Measurements from ENCODE around the gene ZNF700.
A peak's percentile ranks its signal among the peaks of the same experiment; 100 is the strongest.
"Not testable (repeated sequence)": the region's sequence is repeated elsewhere in the genome, so short reads cannot be mapped to it uniquely, and the experiment has no call there.

The ZNF700 gene

DNA sequence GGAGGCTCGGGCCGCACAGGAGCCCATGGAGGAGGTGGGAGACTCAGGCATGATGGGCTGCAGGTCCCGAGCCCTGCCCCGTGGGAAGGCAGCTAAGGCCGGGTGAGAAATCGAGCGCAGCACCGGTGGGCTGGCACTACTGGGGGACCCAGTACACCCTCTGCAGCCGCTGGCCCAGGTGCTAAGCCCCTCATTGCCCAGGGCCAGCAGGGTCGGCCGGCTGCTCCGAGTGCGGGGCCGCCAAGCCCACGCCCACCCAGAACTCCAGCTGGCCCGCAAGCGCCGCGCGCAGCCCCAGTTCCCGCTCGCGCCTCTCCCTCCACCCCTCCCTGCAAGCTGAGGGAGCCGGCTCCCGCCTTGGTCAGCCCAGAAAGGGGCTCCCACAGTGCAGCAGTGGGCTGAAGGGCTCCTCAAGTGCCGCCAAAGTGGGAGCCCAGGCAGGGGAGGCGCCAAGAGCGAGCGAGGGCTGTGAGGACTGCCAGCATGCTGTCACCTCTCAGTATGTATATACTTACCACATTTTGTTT, 16.5 kb downstream of the ZNF700 start:
- not testable (repeated sequence) for FAIRE-seq

DNA sequence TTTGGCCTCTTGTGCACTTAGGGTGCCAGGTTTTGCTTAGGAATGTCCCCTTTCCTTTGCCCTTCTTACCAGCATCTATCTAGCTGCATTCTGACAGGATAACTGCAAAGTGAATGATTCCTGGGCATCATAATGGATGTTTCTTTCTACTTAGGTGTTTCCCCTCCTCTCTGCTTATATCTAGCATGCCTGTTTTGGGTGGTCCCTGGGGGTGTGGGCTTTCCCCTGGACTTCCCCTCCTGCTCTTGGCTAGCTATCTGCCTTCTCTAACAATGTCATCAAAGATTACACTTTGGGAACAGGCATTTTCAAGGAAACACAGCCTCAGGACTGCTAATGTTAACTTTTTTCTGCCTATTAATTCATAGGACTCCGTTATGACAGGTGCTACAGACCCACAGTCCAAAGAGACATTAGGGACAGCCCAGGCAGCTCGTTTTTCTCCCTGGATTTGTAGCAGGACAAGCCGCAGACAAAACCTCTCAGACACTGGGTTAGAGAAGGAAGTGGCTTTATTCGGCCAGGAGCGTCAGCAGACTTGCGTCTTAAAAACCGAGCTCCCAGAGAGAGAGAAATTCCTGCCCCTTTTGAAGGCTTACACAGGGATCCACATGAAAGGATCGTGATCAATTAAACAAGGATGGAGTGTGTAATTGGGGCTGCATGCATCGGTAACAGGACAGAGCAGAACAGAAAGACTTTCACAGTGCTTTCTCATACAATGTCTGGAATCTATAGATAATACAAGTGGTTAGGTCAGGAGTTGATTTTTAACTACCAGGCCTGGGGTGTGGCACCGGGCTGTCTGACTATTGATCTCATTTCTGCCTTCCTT, 17.3 kb downstream of the ZNF700 start:
- FAIRE-seq: no peak

DNA sequence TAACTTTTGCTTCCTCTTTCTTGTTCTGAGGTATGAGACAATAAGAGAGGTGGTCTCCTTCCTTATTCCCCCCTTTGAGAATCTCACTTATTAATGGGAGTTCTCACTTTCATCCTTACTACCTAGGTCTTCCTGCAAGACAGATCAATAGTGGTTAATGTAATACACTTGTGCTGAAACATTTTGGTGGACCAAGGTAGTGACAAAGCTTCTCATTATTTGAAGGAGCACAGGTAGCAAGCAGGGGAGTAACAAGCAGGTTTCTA, 17.9 kb downstream of the ZNF700 start:
- no peak for FAIRE-seq

DNA sequence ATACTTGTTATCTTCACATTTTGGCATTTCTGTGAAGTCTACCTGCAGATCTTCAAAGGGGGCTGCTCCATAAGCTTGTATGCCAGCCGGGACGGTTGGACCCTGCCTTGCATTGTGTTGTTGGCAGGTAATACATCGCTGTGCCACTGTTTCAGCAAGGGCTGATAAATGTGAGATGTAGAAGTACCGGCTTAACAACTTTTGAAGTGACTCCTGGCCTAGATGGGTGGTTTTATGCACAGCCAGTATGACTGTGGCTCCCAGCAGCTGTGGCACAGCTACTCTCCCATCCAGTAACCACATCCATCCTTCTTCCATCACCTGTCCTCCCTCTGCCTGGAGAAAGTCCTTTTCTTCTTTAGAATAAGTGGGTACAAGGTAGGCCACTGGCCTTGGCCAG, 19.7 kb downstream of the ZNF700 start:
- no peak for FAIRE-seq

DNA sequence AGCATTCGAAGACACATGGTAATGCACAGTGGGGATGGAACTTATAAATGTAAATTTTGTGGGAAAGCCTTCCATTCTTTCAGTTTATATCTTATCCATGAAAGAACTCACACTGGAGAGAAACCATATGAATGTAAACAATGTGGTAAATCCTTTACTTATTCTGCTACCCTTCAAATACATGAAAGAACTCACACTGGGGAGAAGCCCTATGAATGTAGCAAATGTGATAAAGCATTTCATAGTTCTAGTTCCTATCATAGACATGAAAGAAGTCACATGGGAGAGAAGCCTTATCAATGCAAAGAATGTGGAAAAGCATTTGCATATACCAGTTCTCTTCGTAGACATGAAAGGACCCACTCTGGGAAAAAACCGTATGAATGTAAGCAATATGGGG, 23.7 kb downstream of the ZNF700 start:
- FAIRE-seq: no peak

DNA sequence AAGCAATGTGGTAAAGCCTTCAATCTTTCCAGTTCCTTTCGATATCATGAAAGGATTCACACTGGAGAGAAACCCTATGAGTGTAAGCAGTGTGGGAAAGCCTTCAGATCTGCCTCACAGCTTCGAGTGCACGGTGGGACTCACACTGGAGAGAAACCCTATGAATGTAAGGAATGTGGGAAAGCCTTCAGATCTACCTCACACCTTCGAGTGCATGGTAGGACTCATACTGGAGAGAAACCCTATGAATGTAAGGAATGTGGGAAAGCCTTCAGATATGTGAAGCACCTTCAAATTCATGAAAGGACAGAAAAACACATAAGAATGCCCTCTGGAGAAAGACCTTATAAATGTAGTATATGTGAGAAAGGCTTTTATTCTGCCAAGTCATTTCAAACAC, 24.3 kb downstream of the ZNF700 start:
- no peak for FAIRE-seq

DNA sequence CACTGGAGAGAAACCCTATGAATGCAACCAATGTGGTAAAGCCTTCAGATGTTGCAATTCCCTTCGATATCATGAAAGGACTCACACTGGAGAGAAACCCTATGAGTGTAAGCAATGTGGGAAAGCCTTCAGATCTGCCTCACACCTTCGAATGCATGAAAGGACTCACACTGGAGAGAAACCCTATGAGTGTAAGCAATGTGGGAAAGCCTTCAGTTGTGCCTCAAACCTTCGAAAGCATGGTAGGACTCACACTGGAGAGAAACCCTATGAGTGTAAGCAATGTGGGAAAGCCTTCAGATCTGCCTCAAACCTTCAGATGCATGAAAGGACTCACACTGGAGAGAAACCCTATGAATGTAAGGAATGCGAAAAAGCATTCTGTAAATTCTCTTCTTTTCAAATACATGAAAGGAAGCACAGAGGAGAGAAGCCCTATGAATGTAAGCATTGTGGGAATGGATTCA, 24.7 kb downstream of the ZNF700 start:
- FAIRE-seq: not testable (repeated sequence)

DNA sequence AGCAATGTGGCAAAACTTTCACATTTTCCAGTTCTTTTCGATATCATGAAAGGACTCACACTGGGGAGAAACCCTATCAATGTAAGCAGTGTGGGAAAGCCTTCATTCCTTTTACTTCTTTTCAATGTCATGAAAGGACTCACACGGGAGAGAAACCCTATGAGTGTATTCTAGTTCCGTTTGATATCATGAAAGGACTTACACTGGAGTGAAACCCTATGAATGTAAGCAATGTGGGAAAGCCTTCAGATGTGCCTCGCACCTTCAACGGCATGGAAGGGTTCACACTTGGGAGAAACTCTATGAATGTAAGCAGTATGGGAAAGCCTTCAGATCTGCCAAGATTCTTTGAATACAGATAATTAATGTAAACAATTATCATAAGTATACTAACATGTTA, 25.4 kb downstream of the ZNF700 start:
- no peak for FAIRE-seq

DNA sequence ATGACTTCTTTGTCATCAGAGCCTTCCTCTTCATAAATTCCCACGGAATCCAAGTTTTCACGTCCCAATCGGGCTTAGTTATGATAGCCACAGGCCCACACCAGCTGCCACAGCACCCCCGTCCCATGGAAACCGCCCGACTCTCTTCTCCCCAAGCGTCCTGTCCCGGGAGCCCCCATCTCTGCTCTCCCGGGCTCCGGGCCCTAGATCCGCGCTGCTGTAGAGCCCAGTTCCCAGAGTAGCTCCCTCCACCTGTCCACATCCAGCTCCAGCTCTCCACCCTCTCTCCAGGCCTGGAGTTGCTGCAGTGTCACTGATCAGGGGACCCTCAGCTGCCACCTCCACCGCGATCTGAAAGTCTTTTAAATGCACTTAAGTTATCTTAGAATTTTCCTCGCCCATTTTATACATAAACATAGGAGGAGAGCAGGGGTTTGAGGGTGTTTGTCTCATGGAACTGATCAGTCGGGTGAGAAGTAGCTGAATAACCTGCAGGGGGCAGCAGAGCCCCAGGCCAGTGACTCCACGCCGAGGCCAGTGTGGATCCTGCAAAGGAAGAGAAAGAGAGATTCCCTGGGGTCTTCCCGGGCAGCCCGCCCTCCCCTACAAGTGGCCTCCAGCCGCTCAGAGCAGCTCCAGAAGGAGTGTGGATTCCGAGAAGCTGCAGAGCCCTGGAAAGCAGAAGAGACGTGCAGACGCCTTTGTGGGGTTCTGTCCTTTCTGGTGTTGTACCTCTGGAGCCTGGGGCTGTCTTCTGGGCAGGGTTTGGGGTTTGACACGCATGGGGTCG, 38.9 kb downstream of the ZNF700 start:
- FAIRE-seq: no peak

DNA sequence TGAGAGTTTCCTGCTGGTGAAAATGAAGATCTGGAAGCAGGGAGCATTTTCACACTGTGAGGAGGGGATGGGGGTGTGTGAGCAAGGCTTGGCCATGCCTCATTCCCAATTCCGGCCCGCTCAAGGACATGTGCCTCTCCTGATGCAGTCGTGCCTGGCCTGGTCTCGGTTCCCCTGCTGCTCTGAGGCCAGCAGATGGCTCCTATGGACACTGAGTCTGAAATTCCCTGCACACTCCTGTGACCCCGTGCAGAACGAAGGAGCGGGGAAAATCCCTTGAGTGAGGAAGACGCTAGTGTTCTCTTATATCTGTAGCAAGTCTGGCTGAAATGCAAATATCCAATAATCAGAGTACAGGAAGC, 39.6 kb downstream of the ZNF700 start:
- no peak for FAIRE-seq

DNA sequence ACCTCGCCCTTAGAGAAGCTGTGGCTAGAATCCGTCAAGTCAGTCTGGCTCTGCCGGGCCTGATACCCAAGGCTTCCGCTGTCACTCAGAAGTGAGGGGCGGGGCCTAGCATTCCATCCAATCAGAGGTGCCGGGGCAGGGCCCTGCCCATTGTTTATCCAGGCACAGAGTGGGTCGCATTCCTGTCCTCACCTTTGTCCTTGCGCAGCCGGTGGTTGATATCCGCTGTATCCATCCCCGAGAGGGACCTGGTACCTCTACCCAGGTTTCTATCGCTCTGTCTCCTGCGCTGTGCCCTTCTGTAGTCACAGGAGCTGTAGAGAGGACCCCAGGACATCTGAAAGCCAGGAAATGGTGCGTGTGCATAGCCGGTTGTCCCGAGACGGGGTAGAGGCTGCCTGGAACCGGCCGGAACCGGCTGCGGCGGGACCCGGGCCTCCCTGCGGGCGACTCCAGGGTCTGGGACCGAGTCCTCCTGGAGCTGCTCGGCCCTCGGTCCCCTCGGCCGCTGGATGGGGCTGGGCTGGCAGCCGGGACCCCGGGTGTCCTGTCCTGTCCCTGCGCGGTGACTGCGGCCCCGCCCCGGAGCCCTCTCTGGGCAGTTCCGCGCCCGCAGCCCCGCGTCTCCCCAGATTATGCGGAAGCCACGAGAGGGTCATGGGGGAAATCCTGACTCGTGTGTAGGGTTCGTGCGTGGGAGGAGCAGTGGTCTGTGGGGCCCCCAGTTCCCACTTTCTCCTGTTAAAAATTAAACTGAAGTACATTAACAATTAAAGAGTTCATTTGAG, 40.1 kb downstream of the ZNF700 start, which contains the start of gene ZNF763:
Gene ZNF763, plus strand, starts transcription at position 183 of the 788 bp plus-strand sequence. Its CDS starts 169 bp downstream, at position 352.
- no peak for FAIRE-seq

DNA sequence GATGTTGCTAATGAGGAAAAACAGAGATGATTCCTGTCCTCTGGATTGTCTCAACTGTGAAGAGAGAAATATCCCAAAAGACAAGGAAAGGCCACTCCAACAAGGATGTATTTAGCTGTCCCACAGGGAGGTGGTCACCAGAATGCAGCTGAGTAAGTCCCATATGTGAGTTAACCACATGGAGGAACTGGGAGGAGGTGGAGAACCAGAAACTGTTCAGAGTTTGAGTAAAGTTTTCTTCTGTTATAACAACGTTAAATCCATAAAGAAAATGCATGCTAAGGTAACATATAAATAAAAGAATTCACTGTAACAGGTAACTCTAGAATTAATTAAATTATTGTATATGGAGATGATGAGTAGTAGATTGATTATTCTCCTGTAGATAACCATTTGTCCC, 45.3 kb downstream of the ZNF700 start:
- FAIRE-seq: no peak

DNA sequence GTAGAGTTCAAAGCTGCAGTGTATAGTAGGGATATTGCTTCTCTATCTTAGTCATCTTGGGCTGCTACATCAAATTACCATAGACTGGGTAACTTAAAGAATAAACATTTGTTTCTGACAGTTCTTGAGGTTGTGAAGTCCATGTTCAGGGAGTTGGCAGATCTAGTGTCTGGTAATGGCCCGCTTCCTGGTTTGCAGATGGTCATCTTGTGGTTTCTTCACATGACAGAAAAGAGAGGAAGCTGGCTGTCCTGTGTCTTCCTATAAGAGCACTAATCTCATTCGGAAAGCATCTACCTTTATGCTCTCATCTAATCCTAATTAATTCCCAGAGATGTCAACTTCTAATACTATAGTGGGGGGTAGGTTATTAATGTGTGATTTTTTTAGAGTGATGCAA, 46.1 kb downstream of the ZNF700 start:
- no peak for FAIRE-seq

DNA sequence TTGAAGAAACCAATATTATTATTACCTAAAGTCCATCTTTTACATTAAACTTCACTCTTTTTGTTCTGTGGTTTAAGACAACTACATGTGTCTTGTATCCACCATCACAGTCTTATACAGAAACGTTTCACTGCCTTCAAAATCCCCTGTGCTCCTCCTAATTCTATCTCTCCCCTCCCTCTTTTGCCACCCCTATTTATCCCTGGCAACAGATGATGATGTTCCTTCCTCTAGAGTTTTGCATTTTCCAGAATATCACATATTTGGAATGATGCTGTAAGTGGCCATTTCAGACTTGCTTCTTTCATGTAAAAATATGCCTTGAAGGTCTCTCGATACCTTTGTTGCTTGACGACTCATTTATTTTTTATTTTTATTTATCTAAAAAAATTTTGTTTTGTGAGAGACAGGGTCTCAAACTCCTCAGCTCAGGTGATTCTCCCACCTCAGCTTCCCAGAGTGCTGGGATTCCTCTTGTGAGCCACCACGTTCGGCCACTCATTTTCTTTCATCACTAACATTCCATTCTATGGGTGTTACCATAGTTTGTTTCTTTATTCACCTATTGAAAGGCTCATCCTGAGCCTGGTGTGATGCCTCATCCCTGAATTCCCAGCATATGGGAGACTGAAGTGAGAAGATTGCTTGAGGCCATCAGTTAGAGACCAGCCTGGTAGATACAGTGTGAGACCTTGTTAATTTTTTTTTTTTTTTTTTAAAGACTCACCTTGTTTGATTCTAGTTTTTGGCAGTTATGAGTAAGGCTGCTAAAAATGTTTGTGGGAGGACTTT, 48.3 kb downstream of the ZNF700 start:
- FAIRE-seq: no peak

DNA sequence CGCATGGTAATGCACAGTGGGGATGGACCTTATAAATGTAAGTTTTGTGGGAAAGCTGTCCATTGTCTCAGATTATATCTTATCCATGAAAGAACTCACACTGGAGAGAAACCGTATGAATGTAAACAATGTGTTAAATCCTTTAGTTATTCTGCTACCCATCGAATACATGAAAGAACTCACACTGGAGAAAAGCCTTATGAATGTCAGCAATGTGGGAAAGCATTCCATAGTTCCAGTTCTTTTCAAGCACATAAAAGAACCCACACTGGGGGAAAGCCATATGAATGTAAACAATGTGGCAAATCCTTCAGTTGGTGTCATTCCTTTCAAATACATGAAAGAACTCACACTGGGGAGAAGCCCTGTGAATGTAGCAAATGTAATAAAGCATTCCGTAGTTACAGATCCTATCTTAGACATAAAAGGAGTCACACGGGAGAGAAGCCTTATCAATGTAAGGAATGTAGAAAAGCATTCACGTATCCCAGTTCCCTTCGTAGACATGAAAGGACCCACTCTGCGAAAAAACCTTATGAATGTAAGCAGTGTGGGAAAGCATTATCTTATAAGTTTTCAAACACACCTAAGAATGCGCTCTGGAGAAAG, 53.7 kb downstream of the ZNF700 start:
- no peak for FAIRE-seq

DNA sequence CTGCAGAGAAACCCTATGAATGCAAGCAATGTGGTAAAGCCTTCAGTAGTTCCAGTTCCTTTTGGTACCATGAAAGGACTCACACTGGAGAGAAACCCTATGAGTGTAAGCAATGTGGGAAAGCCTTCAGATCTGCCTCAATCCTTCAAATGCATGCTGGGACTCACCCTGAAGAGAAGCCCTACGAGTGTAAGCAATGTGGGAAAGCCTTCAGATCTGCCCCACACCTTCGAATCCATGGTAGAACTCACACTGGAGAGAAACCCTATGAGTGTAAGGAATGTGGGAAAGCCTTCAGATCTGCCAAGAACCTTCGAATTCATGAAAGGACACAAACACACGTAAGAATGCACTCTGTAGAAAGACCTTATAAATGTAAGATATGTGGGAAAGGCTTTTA, 54.6 kb downstream of the ZNF700 start:
- FAIRE-seq: no peak

DNA sequence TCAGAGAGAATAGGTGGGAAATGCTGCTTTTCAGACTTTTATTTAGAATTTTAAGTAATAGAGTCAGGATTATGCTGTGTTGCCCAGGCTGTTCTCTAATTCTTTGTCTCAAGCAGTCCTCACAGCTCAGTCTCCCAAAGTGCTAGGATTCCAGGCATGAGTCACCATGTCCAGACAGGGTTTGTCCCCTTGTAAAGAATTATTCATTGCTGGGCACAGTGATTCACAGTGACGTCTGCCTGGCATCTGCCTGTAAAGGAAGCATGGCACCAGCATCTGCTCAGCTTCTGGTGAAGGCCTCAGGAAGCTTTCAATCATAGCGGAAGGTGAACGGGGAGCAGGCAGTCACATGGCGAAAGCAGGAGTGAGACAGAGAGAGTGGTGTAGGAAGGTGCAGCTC, 57.6 kb downstream of the ZNF700 start:
- FAIRE-seq: no peak

DNA sequence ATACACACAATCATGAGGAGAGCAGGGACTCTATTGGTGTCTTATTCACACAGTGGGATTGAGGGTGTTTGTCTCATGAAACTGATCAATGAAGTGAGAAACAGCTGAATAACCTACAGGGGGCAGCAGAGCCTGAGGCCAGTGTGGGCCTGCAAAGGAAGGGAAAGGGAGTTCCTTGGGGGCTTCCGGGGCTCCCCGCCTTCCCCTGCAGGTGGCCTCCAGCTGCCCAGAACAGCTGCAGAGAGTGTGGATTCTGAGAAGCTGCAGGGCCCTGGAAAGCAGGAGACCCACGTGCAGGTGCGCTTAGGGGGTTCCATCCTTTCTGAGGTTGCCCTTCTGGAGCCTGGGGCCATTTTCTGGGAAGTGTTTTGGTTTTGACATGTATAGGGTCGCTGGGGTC, 60.1 kb downstream of the ZNF700 start:
- no peak for FAIRE-seq

DNA sequence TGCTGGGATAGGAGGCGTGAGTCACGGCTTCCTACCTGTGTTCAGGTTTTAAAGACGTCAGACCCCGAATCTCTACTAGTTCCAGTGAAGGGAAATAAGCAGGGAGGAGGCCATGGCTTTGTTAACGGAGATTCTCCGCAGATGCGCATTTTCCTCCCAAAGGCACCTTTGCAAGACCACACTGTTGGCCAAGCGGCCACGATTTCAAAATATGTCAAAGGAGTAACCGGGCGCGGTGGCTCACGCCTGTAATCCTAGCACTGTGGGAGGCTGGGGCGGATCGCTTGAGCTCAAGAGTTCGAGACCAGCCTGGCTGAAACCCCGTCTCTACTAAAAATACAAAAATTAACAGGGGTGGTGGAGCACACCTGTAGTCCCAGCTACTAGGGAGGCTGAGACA, 61.8 kb downstream of the ZNF700 start:
- FAIRE-seq: no peak

DNA sequence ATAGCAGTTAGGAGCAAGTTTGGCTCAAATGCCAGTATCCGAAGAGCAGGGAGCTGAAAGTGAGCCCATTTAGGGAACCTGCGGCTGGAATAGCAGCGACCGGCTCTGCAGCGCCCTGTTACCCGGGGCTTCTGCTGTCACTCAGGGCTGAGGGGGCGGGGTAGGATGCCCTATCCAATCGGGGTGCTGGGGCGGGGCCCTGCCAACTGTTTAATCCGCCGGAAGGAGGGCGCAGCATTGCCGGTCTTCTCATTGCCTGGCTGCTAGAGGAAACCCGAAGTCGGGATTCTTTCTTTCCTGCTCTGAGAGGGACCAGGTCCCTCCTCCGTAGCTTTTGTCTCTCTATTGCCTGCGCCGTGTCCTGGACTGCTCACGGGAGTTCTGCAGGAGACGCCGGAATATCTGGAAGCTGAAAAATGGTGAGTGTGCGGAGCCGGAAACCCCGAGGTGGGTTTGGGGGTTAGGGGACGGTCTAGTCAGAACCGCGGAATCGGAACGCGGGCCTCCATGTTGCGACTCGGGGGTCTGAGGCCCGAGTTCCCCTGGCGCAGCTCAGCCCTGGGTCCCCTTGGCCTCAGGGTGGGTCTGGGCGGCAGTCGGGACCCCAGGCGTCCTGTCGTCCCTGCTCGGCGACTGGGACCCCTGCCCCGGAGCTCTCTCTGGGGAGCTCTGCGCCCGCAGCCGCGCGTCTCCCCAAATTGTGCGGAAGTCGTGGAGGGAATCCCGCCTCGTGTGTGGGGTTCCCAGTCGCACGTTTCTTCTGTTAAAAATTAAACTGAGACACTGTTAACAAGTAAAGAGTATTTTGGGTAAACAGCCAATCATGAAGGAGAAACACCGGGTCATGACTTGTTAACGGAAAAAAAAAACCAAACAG, 62.7 kb downstream of the ZNF700 start:
- peak; percentile 89 for FAIRE-seq

DNA sequence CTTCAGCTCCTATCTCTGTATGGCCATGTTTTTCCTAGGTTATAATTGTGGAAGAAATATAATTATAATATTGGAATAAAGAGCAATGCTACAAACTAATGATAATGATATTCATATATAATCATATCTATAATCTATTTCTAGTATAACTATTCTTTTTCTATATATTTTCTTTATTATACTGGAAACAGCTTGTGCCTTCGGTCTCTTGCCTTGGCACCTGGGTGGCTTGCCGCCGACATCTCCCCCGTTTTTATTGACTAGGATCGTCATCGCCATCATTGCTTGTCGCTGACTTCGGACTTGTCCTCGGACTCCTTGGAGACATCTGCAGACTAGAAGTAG, 64.2 kb downstream of the ZNF700 start:
- FAIRE-seq: no peak

All from A204.1 (cell line).